Activated CD8-positive, alpha-beta T cell treated with anti-CD3 and anti-CD28 coated beads, Interleukin-2, amount 10 ng/mL, durations not matched to agents 7 days and 5 days (primary cell): ENCODE measurements around the gene SATB2. TPM values are rescaled to one million over a fixed set of nuclear protein-coding genes. Genes with fewer than 3 reads are reported as not detected.

Experiments used
- ATAC-seq: fragments of 150-1000 bp; cut with Tn5 transposase; one replicate; pipeline ENCODE4 v1.10.0; 2021; ENCODE audit warnings: moderate library complexity
- CTCF ChIA-PET: fragments of 350-600 bp; sonication (Branson Sonifier 250); formaldehyde crosslinking; loops from one replicate; lab custom pipeline; 2021; ENCODE audit warnings: antibody characterized with exemption; lab: Charles Lee
- POLR2A ChIA-PET: fragments of 350-600 bp; sonication (Branson Sonifier 250); formaldehyde crosslinking; loops from one replicate; lab custom pipeline; 2021; ENCODE audit warnings: antibody characterized with exemption; lab: Charles Lee
- DNase-seq: peaks from one replicate; pipeline ENCODE4 v3.0.0-alpha.2; 2020
- H3K27ac Mint-ChIP-seq: one replicate; pipeline ENCODE4 v1.8.0; 2021; ENCODE audit warnings: mild to moderate bottlenecking, mixed read lengths
- H3K27me3 Mint-ChIP-seq: one replicate; pipeline ENCODE4 v1.8.0; 2021; ENCODE audit warnings: low read depth, mixed read lengths
- H3K36me3 Mint-ChIP-seq: one replicate; pipeline ENCODE4 v1.8.0; 2021; ENCODE audit warnings: low read depth, mixed read lengths
- H3K4me1 Mint-ChIP-seq: one replicate; pipeline ENCODE4 v1.8.0; 2021; ENCODE audit warnings: low read depth, mixed read lengths
- H3K4me3 Mint-ChIP-seq: one replicate; pipeline ENCODE4 v1.8.0; 2021; ENCODE audit warnings: mild to moderate bottlenecking, mixed read lengths
- H3K9me3 Mint-ChIP-seq: one replicate; pipeline ENCODE4 v1.8.0; 2022; ENCODE audit warnings: mixed read lengths; ENCODE audit not compliant: insufficient read depth
- total RNA-seq, 2 experiments: library from RNA; stranded (reverse); gene quantifications; one replicate each; pipeline ENCODE4 v1.2.3, GENCODE V29; 2021

SATB2 gene
- total RNA-seq, 2 experiments from 2014 or later, result not detected

DNA sequence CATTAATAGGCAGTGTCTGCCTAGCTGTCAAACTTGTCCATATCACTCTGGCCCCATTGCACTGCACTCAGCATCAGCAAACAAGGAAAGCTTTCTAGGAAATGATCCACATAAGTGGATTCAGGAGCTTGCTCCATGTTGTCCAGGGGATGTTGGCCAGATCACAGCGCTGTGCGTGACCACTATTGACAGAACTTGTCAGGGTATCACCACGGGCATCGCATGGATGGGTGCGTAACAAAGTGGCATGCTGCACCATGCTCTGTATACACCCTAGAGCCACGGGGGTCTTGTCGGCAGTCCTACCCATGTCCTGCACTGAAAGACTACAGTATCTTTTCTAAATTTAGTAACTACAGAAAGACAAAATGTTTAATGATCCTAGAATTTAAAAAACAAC, 15.6 kb downstream of the SATB2 start:
- Mint-ChIP-seq H3K9me3 (no peaks in the 10 kb centered on the region), H3K36me3 (no peaks in the 10 kb centered on the region), H3K4me1 (no peaks in the 10 kb centered on the region), H3K27ac (no peak overlapping the region), H3K4me3 (no peak overlapping the region), H3K27me3 (peaks cover 10% of the 10 kb centered on the region)
- no peak for DNase-seq
- no peak for ATAC-seq
- CTCF ChIA-PET, result no interaction called here
- POLR2A ChIA-PET, result no interaction called here

DNA sequence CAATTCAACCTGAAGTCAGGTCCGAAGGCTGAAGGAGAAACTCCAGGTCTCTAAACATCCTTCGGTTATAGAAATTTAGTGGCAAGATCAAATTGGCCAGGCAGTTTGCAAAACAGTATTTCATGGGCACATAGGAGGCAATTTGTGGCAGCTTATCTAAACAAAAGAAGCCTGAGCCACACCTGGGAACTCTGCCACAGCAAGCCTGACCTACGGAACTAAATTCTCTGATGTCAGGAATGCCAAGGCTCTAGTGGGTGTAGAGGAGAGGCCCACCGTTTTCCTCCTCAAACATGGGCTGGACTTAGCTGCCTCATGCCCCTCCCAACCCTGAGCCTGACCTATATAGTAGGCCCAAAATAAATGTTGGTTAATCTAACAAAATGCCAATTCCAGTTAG, 16.0 kb downstream of the SATB2 start:
- Mint-ChIP-seq H3K27me3 (peaks cover 9% of the 10 kb centered on the region), H3K36me3 (no peaks in the 10 kb centered on the region), H3K4me3 (no peak overlapping the region), H3K9me3 (no peaks in the 10 kb centered on the region), H3K4me1 (no peaks in the 10 kb centered on the region), H3K27ac (no peak overlapping the region)
- DNase-seq (no peak), ATAC-seq (no peak)
- CTCF ChIA-PET, result no interaction called here
- POLR2A ChIA-PET, result no interaction called here

DNA sequence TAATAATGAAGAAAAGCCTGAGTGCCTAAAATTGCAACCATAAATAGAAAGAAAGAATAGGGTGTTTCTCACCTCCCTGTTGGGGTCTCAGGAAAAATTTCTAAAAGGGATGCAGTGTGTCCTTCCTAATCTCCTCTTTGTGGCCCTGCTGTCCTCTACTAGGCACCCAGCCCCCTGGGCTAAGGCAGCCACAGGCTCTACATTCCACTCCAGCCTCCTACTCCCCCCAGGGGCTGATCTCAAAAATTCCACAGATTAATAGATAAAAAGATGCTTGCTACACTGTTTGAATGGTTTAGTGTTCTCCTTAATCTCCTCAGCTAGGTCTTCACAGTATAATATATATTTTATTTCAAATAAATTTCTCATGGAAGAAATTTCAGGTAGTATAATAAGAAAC, 17.6 kb downstream of the SATB2 start:
- H3K4me1 Mint-ChIP-seq, result no peaks in the 10 kb centered on the region
- H3K27me3 Mint-ChIP-seq, result peaks cover 3% of the 10 kb centered on the region
- H3K4me3 Mint-ChIP-seq, result no peak overlapping the region
- H3K36me3 Mint-ChIP-seq, result no peaks in the 10 kb centered on the region
- ATAC-seq (no peak), DNase-seq (no peak)
- ChIA-PET CTCF (no interaction called here), POLR2A (no interaction called here)
- H3K27ac Mint-ChIP-seq, result no peak overlapping the region
- H3K9me3 Mint-ChIP-seq, result no peaks in the 10 kb centered on the region

DNA sequence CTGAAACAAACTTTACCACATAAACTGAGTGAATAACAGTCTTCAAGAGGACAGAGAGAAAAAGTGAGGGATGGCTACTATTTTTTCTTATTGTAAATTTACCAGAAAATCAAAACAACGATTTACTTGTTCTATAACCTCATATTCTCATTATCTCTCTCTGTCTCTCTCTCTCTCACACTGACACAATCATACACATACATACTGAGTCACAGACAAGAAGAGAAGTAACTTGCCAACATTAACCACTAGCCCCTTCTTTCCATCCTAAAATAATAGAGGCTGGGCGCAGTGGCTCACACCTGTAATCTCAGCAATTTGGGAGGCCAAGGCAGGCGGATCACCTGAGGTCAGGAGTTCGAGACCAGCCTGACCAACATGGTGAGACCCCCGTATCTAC, 18.2 kb downstream of the SATB2 start:
- ChIA-PET CTCF (no interaction called here), POLR2A (no interaction called here)
- peaks cover 3% of the 10 kb centered on the region for H3K27me3 Mint-ChIP-seq
- H3K4me3 Mint-ChIP-seq, result no peak overlapping the region
- no peaks in the 10 kb centered on the region for H3K36me3 Mint-ChIP-seq
- DNase-seq (no peak), ATAC-seq (no peak)
- no peaks in the 10 kb centered on the region for H3K9me3 Mint-ChIP-seq
- H3K4me1 Mint-ChIP-seq, result no peaks in the 10 kb centered on the region
- H3K27ac Mint-ChIP-seq, result no peak overlapping the region

DNA sequence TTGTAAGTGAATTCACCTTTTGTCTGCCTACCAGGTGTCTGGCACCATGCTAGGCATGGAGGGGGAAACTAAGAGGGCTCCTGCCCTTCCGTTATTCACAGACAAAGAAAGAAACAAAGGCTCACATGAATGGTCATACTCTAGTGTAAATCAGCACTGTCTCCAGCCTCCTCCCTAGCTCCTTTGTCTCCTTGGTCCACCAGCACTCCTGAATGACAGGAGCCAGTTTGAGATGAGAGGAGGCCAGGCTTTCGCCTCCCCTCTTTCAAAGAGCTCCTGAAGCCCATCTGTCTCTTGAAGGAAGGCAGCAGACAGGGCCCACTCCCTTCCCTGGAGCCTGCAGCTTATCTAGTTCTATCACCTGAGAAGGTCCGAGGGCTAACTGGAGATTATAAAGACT, 18.7 kb downstream of the SATB2 start:
- Mint-ChIP-seq H3K4me3 (no peak overlapping the region), H3K9me3 (no peaks in the 10 kb centered on the region), H3K36me3 (no peaks in the 10 kb centered on the region), H3K4me1 (no peaks in the 10 kb centered on the region), H3K27me3 (peaks cover 3% of the 10 kb centered on the region), H3K27ac (no peak overlapping the region)
- no peak for DNase-seq
- ChIA-PET CTCF (interaction anchor here (1.2 kb wide), 1 partner anchor 47 kb away, joined by 4 read pairs; no protein-coding TSS in a partner anchor), POLR2A (no interaction called here)
- ATAC-seq, result no peak

DNA sequence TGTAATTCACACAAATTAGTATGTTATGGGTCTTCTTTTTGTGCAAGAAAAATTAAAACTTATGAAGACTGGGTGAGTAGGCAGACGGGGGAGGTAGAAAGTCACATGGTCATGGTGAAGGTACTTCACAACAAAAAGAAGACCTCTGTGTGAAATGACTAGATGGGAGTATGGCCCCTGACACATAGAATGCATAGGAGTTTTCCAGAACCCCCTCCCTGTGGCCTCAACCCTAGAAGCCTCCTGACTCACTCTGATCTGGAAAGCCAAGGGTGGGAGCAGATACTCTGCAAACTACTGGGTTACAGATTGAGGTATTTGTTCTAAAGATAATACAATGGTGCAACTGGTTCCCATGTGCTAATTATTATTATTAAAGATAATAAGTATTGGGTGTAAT, 23.2 kb downstream of the SATB2 start:
- Mint-ChIP-seq H3K9me3 (no peaks in the 10 kb centered on the region), H3K27ac (no peak overlapping the region), H3K27me3 (no peaks in the 10 kb centered on the region), H3K4me3 (no peak overlapping the region), H3K4me1 (no peaks in the 10 kb centered on the region), H3K36me3 (no peaks in the 10 kb centered on the region)
- DNase-seq, result no peak
- ChIA-PET POLR2A (no interaction called here), CTCF (no interaction called here)
- ATAC-seq, result no peak

DNA sequence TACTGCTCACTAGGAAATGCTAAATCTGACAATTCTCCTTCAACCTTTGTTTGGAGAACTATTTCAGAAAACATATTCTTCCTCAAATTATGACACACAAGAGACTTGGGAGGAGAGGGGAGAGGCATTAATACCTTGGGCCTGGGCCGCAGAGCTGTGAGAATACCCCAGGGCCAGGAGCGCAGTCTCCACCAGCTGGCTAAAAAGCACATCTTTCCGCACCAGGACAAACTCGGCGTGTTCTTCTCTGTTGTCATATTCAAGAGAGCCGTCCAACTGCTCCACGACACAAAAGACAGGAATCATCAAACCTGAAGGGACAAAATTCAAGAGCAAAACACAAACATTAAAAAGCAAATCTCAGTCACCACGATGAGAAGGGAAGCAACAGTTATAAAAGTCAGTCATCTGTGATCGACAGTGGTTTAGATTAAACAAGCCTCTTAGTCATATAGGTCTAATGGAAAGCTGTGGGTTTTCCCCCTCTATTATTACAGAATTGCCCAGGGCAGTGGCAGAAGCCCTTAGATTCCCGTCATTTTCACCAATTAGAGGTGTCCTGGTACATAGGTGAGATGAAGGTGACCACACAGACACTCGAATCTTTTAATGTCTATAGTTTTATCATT, 24.4 kb downstream of the SATB2 start:
- CTCF ChIA-PET, result no interaction called here
- Mint-ChIP-seq H3K36me3 (no peaks in the 10 kb centered on the region), H3K9me3 (no peaks in the 10 kb centered on the region), H3K4me3 (no peak overlapping the region), H3K27me3 (no peaks in the 10 kb centered on the region), H3K4me1 (no peaks in the 10 kb centered on the region), H3K27ac (no peak overlapping the region)
- POLR2A ChIA-PET, result no interaction called here
- ATAC-seq, result no peak
- no peak for DNase-seq

DNA sequence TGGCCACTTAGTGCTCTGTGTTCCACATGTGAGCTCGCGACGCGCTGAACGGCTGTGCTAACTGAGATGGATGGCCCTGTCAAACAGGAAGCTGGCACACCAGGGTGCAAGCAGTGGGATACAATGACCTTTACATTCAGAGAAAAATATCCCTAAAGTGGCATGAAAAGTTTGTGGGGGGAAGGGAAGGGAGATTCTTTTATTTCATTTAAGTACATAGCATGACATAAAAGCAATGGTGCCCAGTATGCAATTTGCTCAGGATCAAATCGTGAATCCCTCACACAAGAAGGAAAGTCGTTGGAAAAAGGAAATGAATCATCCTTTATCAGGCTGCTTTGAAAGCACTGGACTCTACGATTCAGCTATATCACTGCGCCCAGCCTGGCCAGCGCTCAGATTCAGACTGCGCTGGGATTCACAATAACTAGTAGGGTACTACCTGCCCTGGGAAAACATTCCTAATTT, 26.0 kb downstream of the SATB2 start:
- Mint-ChIP-seq H3K27me3 (no peaks in the 10 kb centered on the region), H3K4me3 (no peak overlapping the region), H3K36me3 (no peaks in the 10 kb centered on the region), H3K4me1 (no peaks in the 10 kb centered on the region), H3K9me3 (no peaks in the 10 kb centered on the region), H3K27ac (no peak overlapping the region)
- ATAC-seq, result no peak
- CTCF ChIA-PET, result no interaction called here
- DNase-seq, result no peak
- POLR2A ChIA-PET, result no interaction called here

DNA sequence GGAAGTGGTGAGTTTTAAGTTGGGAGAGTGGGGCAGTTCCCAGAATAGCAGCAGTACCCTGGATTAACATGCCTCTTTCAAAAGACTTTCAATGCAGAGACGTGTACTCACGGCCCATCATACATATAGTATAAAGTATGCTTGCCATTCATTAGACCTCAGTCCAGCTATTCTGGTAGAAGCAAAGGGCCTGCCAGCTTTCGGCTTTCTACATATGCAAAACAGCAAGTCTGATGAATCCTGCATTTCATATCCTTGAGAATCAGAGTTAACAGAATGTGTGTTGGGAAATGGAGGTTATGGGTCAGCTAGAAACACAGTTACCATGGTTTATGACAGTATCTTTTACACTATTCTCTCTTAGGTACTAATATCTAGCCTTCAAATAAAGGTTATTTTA, 27.5 kb downstream of the SATB2 start:
- DNase-seq (no peak), ATAC-seq (no peak)
- ChIA-PET CTCF (no interaction called here), POLR2A (no interaction called here)
- Mint-ChIP-seq H3K27ac (no peak overlapping the region), H3K9me3 (no peaks in the 10 kb centered on the region), H3K27me3 (no peaks in the 10 kb centered on the region), H3K4me1 (no peaks in the 10 kb centered on the region), H3K36me3 (no peaks in the 10 kb centered on the region), H3K4me3 (no peak overlapping the region)

DNA sequence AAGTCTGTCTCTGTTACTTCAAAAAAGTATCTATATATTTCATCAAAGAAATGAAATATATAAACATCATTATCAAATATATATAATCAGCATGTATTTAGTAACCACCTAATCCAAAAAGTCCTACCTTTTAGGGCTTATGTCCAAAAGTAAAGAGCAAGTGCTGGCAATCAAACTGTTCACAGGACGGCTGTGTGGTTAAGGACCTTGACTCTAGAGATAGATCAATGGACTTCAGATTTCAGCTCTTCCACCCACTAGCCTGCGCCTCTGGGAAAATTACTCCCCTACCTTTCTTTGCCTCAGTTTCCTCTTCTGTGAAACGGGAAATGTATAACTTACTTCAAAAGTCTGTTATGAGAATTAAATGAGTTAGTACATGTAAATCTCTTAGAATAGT, 29.4 kb downstream of the SATB2 start:
- no peaks in the 10 kb centered on the region for H3K27me3 Mint-ChIP-seq
- no peak for DNase-seq
- ChIA-PET CTCF (no interaction called here), POLR2A (no interaction called here)
- no peak overlapping the region for H3K27ac Mint-ChIP-seq
- H3K36me3 Mint-ChIP-seq, result no peaks in the 10 kb centered on the region
- H3K4me3 Mint-ChIP-seq, result no peak overlapping the region
- no peak for ATAC-seq
- no peaks in the 10 kb centered on the region for H3K4me1 Mint-ChIP-seq
- no peaks in the 10 kb centered on the region for H3K9me3 Mint-ChIP-seq

DNA sequence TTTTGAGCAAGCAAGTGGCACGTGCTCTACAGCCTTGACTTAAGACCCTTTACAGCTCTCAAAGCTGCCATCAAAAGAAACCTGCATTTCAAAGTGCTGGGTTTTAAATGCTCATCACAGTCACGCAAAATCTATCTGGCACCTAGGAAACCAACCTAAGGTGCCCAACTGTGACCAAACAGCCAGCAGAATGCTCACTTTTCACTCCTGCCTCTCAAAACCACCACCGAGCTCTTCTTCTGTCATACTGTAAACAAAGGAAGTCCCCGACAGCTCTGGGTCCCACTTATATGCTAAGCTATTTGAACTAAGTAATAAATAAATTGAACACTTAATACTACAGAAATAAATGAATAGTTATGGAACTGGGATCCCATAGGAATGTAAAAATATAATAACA, 33.6 kb downstream of the SATB2 start:
- ATAC-seq (no peak), DNase-seq (no peak)
- Mint-ChIP-seq H3K9me3 (no peaks in the 10 kb centered on the region), H3K4me3 (no peak overlapping the region), H3K27ac (no peak overlapping the region), H3K27me3 (no peaks in the 10 kb centered on the region), H3K36me3 (no peaks in the 10 kb centered on the region), H3K4me1 (no peaks in the 10 kb centered on the region)
- CTCF ChIA-PET, result interaction anchor here (1.1 kb wide), 1 partner anchor 9 kb away, joined by 5 read pairs; no protein-coding TSS in a partner anchor
- POLR2A ChIA-PET, result no interaction called here

DNA sequence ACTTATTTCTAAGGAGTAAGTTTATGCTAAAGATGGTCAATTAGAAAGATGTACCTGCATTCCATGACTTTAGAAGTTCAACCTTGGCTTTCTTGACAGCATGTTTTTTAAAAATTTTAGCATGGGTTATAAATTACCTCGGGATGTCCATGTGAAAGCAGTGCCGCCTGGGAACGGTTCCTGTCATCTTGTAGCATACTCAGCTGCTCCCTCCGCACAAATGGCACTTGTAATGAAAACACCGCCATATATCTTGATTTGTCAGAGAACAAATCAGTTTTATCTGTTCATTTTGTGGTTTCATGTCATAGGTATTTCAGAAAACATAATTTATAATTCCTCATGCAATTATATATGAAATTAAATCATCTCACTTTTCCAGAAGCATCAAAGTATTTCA, 38.3 kb downstream of the SATB2 start:
- Mint-ChIP-seq H3K9me3 (no peaks in the 10 kb centered on the region), H3K4me3 (no peak overlapping the region), H3K27ac (no peak overlapping the region), H3K36me3 (no peaks in the 10 kb centered on the region), H3K4me1 (no peaks in the 10 kb centered on the region), H3K27me3 (no peaks in the 10 kb centered on the region)
- no peak for DNase-seq
- POLR2A ChIA-PET, result no interaction called here
- CTCF ChIA-PET, result no interaction called here
- ATAC-seq, result no peak

DNA sequence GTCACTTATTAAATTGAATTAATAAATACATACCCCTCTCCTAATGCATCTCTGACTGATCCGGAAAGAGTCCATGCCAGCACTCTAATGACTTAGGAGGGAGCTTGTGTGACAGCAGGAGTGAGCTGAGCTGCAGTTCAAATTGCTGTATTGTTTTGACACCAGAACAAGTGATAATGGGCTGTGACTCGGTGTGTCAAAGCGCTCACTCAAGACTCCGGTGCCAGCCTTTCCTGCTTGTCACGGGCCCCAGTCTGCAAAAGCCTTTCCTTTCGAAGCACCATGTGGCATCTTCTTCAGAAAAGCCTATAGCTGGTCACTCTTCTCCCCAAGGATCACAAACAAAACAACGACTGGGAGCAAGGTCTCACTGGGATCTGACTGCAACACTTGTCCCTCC, 43.3 kb downstream of the SATB2 start:
- ATAC-seq (no peak), DNase-seq (no peak)
- POLR2A ChIA-PET, result no interaction called here
- Mint-ChIP-seq H3K9me3 (no peaks in the 10 kb centered on the region), H3K27me3 (peaks cover 2% of the 10 kb centered on the region), H3K27ac (no peak overlapping the region), H3K36me3 (no peaks in the 10 kb centered on the region), H3K4me3 (no peak overlapping the region), H3K4me1 (no peaks in the 10 kb centered on the region)
- CTCF ChIA-PET, result interaction anchor here (1.2 kb wide), 1 partner anchor 9 kb away, joined by 5 read pairs; no protein-coding TSS in a partner anchor
